HG03565 (cell line): ENCODE measurements around the gene HIPK2.

Source experiments
- ATAC-seq: cut with Tn5 transposase; IDR thresholded peaks from one replicate; pipeline ENCODE4 v1.9.1; 2021; ENCODE audit warnings: mild to moderate bottlenecking, moderate library complexity; ENCODE audit not compliant: unreplicated experiment

The HIPK2 gene

GRCh38 chr7:139523968-139524815 is 253.6 kb downstream of the HIPK2 start:
- ATAC-seq, result no peak

GRCh38 chr7:139523199-139523941 is 254.4 kb downstream of the HIPK2 start, which contains the start of gene CLEC2L:
Gene CLEC2L, plus strand, starts transcription at chr7:139523685. Its CDS starts 243 bp downstream, at chr7:139523928.
- no peak for ATAC-seq

GRCh38 chr7:139522830-139523198 is 255.0 kb downstream of the HIPK2 start:
- no peak for ATAC-seq

DNA sequence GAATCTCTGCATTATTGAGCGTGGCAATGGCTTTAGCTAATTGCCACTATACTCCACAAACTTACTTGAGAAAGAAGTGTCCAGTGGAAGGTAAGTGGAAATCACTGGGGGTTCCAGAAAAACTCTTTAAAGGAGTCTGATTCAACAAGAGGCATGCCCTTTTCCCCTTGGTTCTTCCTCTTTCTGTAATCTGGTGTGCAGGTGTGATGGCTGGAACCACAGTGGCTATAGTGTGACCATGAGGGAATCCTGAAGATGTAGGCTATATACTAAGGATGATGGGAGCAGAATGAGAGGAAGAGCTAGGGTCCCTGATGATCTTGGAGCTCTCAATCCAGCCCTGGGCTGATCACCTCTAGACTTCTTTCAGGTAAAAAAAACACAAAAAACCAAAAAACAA is 256.4 kb downstream of the HIPK2 start:
- no peak for ATAC-seq

GRCh38 chr7:139515266-139515665 is 262.5 kb downstream of the HIPK2 start:
- ATAC-seq, result no peak
